SK-MEL-5 (cell line): Measurements from ENCODE around the gene OXER1. TPM values are rescaled to one million over a fixed set of nuclear protein-coding genes. Genes with fewer than 3 reads are reported as not detected.

ENCODE experiments used
- DNase-seq: peaks from one replicate; pipeline ENCODE4 v3.0.0-alpha.2; 2016; ENCODE audit warnings: low read depth, low spot score
- in situ Hi-C: cut with HindIII; loops from 2 replicates; pipeline ENCODE4 v1.10.0; 2016; ENCODE audit warnings: low sequenced_read_pairs, high pct_unique_total_duplicates, low pct_unique_long_range_greater_than_20kb
- total RNA-seq: library from RNA; depleted of rRNA; stranded (reverse); fragments of >200 nt; shearing (Covaris generic); gene quantifications from 2 replicates; pipeline ENCODE4 v1.2.3, GENCODE V29; 2014

Gene OXER1
- total RNA-seq, 1 experiment from 2014 or later = not detected

DNA sequence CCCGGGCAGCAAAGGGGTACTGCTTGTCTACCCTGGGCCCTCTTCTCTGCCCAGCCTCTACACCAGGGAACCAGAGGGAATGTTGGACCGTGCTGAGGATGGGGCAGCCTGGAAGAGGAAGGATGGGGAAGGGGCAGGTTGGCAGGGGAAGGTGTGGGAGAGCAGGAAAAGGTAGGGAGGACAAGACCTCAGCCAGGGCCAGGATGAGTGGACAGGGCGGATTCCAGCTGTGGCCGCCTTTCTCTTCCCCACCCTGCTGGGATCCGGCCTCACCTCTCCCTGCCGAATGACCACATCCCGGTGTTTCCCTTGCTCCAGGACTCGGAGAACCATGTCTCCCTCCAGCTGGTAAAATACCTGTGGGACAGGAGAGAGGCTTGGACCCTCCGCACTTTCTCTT is 19.6 kb upstream of the OXER1 start:
- in situ Hi-C loops = no loop called here
- no peak for DNase-seq

- in situ Hi-C loops = no loop called here
- no peak for DNase-seq
Observed at GRCh38 chr2:42781181-42781580, 17.2 kb upstream of the OXER1 start.

GRCh38 chr2:42777883-42778805 is 14.2 kb upstream of the OXER1 start:
- no peak for DNase-seq
- in situ Hi-C loops = no loop called here

GRCh38 chr2:42775810-42776209 is 11.9 kb upstream of the OXER1 start:
- no peak for DNase-seq
- in situ Hi-C loops = no loop called here

DNA sequence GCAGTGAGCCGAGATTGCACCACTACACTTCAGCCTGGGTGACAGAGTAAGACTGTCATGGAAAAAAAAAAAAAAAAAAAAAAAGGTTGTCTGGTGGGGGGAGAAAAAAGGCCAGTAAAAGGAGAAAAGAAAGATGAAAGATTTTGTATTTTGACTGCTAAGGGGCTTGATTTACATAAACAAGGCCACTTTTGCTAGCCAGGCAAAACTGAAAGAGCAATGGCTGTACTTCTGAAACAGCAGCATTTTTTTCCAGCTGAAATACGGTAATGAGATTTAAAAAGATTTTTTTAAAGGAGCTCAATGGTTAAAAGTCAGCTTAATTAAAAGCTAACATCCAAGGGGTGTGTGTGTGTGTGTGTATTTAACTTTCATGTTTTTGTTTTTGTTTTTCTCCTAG is 11.3 kb upstream of the OXER1 start:
- no peak for DNase-seq
- in situ Hi-C loops = no loop called here

GRCh38 chr2:42771546-42772153 is 7.7 kb upstream of the OXER1 start:
- DNase-seq = no peak
- in situ Hi-C loops = no loop called here

DNA sequence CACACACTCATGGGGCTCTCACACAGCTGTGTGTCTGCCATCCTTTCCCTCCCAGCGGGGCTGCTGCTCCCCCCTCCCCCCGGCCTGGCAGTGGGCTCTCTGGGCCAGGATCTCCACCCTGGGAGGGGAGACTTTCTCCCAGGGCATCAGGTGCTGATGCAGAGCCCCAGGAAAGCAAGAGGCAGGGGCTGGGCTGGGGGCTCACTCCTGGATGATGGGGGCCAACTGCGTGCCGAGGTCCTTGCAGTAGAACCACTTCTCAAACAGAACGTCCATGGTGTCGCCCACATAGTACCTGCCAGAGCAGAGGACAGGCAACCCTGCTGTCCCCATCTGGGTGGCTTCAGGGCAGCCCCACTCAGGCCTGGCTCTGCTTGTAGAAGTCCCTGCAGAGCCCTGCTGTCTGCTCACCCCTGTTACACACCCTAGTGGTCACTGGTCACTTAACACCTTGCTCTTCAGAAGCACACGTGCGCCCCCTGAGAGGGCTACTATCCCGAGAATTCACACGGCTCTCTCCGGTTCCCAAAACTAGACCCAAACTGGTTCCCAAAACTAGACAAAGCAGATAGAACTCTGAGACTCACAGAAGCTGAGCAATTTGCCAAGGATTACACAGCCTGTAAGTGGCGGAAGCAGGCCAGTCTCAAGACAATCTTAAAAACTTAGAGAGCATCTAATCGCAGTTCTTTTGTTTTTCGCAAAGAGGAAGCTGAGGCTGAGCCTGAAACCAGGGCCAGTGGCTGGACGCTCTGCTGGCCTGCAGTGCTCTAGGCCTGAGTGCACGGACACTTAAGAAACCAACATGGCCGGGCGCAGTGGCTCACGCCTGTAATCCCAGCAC is 6.6 kb upstream of the OXER1 start:
- in situ Hi-C loops = no loop called here
- DNase-seq = peak; percentile 87

DNA sequence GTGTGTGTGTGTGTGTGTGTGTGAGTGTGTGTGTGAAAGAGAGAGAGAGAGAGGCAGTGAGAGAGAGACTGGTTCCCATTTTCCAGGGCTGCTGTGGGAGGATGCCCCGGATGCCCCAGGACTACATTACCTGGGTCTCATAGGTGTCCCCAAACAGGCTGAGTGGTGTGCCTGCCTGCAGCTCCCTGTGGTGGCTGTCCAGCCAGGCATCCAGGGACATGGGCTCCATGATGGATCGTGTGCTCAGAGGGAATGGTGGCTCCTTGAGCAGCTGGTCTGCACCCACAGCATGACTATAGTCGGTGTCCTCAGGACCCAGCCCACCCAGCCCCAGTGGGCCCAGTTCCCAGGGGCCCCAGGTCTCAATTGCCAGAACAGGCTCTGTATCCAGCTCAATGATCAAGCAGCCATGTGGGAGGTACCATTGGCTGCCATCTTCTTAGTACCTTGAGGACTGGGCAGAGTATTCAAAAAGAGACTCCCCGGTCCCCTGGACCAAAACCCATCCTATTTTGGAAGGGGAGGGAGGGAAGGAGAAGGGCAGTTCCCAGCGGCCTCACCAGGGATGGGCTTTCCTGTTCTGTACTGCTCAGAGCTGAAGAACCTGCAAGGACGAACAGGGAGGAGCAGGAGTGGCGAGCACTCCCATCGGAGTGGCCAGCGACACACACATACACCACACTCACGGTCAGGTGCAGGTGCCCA is 5.8 kb upstream of the OXER1 start:
- in situ Hi-C loops = no loop called here
- no peak for DNase-seq

- DNase-seq = no peak
- in situ Hi-C loops = no loop called here
Observed at GRCh38 chr2:42768706-42769256, 4.8 kb upstream of the OXER1 start.

GRCh38 chr2:42767899-42768705 is 4.2 kb upstream of the OXER1 start:
- in situ Hi-C loops = no loop called here
- DNase-seq = no peak

GRCh38 chr2:42767080-42767898 is 3.4 kb upstream of the OXER1 start:
- in situ Hi-C loops = no loop called here
- no peak for DNase-seq

DNA sequence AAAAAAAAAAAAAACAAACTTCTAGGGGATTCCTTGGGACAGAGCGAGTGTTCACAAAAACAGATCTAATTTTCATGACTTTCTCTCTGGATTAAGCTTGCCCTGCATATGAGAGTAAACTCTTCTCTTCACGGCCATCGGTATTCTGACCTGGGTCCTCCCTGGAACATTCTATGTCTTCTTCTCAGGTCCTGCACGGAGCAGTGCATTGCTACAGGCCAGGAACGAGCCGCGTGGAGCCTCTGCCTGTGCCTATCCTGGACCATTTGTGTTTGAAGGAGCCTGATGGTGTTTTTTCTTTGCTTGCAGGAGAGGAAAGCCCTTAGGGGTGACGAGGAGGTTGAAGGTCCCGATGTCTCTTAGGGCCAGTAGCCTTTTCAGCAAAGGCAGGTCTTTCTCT is 1.8 kb upstream of the OXER1 start:
- DNase-seq = no peak
- in situ Hi-C loops = no loop called here

GRCh38 chr2:42764901-42765300 is 966 bp upstream of the OXER1 start:
- in situ Hi-C loops = no loop called here
- DNase-seq = no peak

GRCh38 chr2:42762823-42763804 is 821 bp downstream of the OXER1 start:
- in situ Hi-C loops = no loop called here
- no peak for DNase-seq

DNA sequence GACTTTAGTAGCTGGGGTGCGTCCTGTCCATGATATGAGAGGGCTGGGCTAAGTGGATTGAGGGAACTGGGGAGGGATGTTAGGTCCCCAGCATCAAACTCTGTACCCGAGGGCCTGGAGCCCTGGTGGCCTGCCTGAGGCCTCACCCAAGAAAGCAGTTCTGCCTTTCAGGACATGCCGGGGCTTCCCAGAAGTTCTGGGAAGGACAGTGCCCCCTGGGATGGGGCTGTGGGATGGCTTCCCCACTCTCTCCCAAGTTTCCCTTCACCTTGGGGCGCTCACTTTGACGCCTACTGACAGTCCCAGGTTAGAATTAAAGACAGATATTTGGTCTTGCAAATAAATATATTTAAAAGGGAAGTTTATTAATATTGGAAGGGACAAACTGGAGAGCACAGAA is 1.8 kb downstream of the OXER1 start:
- in situ Hi-C loops = no loop called here
- no peak for DNase-seq
